ENCODE results near the gene EPO.
"Not testable (repeated sequence)": the region's sequence is repeated elsewhere in the genome, so short reads cannot be mapped to it uniquely, and the experiment has no call there.

The EPO gene

GRCh38 chr7:100701089-100701488, 19.2 kb upstream of the EPO start:
- in situ Hi-C loops (cut with MboI; ENCODE audit: low sequenced_read_pairs) = not testable (repeated sequence)

- in situ Hi-C loops (cut with MboI; ENCODE audit: low sequenced_read_pairs) = no loop called here
Measured at GRCh38 chr7:100705320-100705752, 14.9 kb upstream of the EPO start.

- in situ Hi-C loops (cut with MboI; ENCODE audit: low sequenced_read_pairs) = no loop called here
Measured at GRCh38 chr7:100705753-100706671, 14.3 kb upstream of the EPO start, which contains the start of gene POP7. Gene POP7 (plus strand): TSS chr7:100706121. CDS start chr7:100706831, 710 bp downstream.

DNA sequence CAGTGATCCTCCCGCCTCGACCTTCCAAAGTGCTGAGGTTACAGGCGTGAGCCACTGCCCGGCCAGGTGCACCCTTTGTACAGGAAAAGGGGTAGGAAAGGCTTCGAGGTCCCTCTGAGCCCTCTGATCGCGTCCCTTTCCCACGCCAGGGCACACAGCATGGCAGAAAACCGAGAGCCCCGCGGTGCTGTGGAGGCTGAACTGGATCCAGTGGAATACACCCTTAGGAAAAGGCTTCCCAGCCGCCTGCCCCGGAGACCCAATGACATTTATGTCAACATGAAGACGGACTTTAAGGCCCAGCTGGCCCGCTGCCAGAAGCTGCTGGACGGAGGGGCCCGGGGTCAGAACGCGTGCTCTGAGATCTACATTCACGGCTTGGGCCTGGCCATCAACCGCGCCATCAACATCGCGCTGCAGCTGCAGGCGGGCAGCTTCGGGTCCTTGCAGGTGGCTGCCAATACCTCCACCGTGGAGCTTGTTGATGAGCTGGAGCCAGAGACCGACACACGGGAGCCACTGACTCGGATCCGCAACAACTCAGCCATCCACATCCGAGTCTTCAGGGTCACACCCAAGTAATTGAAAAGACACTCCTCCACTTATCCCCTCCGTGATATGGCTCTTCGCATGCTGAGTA, 13.5 kb upstream of the EPO start:
- in situ Hi-C loops (cut with MboI; ENCODE audit: low sequenced_read_pairs) = no loop called here

DNA sequence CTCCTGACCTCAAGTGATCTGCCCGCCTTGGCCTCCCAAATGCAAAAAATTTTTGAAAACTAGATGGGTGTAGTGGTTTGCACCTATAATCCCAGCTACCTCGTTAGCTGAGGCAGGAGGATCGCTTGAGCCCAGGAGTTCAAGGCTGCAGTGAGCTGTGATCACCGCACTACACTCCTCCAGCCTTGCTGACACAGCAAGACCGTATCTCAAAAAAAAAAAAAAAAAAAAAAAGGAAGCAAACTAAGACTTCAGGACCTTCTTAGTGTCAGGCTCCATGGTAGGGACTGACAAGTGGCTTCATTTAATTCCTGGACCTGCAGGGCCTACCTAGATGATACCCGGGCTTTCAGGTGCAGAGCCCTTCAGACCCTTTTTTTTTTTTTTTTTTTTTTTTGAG, 11.9 kb upstream of the EPO start:
- in situ Hi-C loops (cut with MboI; ENCODE audit: low sequenced_read_pairs) = no loop called here

DNA sequence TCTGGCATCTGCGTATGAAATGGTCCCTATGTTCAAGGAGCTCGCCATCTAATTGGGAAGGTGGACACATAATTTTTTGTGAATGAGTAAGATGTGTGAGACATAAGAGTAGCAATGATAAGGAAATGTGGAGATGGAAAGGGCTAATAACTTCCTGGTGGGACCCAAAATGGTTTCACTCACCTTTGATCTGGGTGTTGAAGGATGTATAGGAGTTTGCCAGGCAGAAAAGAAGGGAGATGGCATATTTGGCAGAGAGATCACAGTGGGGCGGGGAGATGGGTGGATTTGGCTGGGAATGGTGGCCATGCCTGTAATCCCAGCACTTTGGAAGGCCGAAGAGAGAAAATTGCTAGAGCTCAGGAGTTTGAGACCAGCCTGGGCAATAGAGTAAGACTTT, 9.8 kb upstream of the EPO start:
- in situ Hi-C loops (cut with MboI; ENCODE audit: low sequenced_read_pairs) = no loop called here

GRCh38 chr7:100711369-100711768, 8.9 kb upstream of the EPO start:
- in situ Hi-C loops (cut with MboI; ENCODE audit: low sequenced_read_pairs) = no loop called here

DNA sequence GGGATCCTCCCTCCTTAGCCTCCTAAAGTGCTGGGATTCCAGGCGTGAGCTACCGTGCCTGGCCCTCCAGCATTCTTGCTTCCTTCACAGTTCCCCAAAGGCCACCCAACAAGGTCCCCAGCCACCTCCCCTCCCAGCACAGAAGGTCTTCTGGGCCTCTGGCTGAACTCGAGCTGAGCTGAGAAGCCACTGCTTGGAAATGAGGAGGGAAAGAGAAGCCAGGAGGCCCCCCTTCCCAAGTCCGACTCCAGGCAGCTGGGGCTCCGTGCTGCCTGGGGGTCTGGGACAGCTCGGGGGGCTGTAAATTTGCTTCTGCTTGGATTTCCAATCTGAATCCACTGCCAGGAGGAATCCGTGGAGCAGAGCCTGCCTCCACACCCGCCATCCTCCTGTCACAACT, 5.5 kb upstream of the EPO start:
- in situ Hi-C loops (cut with MboI; ENCODE audit: low sequenced_read_pairs) = no loop called here

DNA sequence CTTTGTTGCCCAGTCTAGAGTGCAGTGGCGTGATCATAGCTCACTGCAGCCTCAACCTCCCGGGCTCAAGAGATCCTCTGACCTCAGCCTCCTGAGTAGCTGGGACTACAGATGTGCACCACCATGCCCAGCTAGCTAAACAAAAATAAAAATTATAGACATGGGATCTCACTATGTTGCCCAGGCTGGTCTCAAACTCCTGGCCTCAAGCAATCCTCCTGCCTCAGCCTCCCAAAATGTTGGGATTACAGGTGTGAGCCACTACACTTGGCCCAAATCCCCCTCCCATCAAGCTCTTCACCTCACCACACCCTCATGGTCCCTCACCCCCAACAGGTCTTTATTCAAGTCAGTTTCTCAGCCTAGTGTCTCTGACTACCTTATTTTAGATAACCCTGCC, 3.2 kb upstream of the EPO start:
- in situ Hi-C loops (cut with MboI; ENCODE audit: low sequenced_read_pairs) = not testable (repeated sequence)

GRCh38 chr7:100719523-100720278, 567 bp upstream of the EPO start:
- in situ Hi-C loops (cut with MboI; ENCODE audit: low sequenced_read_pairs) = no loop called here

GRCh38 chr7:100720671-100721504, 620 bp downstream of the EPO start:
- in situ Hi-C loops (cut with MboI; ENCODE audit: low sequenced_read_pairs) = no loop called here

DNA sequence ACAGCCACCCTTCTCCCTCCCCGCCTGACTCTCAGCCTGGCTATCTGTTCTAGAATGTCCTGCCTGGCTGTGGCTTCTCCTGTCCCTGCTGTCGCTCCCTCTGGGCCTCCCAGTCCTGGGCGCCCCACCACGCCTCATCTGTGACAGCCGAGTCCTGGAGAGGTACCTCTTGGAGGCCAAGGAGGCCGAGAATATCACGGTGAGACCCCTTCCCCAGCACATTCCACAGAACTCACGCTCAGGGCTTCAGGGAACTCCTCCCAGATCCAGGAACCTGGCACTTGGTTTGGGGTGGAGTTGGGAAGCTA, 1.2 kb downstream of the EPO start:
- in situ Hi-C loops (cut with MboI; ENCODE audit: low sequenced_read_pairs) = no loop called here

DNA sequence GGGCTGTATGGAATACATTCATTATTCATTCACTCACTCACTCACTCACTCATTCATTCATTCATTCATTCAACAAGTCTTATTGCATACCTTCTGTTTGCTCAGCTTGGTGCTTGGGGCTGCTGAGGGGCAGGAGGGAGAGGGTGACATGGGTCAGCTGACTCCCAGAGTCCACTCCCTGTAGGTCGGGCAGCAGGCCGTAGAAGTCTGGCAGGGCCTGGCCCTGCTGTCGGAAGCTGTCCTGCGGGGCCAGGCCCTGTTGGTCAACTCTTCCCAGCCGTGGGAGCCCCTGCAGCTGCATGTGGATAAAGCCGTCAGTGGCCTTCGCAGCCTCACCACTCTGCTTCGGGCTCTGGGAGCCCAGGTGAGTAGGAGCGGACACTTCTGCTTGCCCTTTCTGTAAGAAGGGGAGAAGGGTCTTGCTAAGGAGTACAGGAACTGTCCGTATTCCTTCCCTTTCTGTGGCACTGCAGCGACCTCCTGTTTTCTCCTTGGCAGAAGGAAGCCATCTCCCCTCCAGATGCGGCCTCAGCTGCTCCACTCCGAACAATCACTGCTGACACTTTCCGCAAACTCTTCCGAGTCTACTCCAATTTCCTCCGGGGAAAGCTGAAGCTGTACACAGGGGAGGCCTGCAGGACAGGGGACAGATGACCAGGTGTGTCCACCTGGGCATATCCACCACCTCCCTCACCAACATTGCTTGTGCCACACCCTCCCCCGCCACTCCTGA, 2.4 kb downstream of the EPO start:
- in situ Hi-C loops (cut with MboI; ENCODE audit: low sequenced_read_pairs) = no loop called here

DNA sequence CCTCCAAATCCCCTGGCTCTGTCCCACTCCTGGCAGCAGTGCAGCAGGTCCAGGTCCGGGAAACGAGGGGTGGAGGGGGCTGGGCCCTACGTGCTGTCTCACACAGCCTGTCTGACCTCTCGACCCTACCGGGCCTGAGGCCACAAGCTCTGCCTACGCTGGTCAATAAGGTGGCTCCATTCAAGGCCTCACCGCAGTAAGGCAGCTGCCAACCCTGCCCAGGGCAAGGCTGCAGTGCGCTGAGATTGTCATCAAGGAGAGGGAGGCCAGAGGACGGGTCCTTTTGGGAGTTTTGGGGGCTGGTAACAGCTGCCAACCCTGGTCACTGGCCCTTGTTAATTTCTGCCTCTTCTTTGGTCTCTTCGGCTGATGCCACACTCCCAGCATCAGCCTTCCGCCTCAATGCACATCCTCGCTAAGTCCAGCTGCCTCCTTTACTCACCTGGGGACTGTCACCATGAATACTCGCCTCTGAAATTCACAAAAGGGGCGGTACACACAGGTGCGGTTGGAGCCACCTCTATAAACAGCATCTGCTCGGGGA, 3.5 kb downstream of the EPO start:
- in situ Hi-C loops (cut with MboI; ENCODE audit: low sequenced_read_pairs) = no loop called here

DNA sequence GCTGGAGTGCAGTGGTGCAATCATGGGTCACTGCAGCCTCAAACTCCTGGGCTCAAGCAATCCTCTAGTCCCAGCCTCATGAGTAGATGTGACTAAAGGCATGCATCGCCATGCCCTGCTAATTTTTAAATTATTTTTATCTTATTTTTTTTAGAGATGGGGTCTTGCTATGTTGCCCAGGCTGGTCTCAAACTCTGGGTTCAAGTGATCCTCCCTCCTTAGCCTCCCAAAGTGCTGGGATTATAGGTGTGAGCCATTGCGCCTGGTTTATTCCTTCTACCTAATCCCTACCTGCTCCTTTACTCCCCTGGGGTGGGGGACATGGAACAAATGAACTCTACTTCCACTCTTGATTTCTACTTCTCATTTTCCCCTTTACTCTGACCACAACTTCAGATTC, 4.1 kb downstream of the EPO start:
- in situ Hi-C loops (cut with MboI; ENCODE audit: low sequenced_read_pairs) = not testable (repeated sequence)

- in situ Hi-C loops (cut with MboI; ENCODE audit: low sequenced_read_pairs) = no loop called here
Measured at GRCh38 chr7:100726996-100727761, 6.9 kb downstream of the EPO start.

DNA sequence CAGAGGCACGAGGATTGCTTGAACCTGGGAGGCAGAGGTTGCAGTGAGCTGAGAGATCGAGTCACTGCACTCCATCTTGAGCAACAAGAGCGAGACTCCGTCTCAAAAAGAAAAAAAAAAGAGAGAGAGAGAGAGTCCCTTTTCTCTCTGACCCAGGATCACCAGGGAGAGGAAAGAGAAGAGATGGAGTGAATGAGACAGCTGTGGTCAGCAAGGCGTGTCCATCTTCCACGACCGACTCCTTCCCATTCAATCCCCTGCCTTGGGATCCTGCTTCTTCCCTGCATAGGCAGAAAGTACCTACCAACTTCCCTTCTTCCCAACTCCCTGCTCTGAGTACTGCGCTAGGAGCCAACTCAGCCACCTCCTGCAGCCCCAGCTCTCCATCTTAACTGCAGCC, 7.9 kb downstream of the EPO start:
- in situ Hi-C loops (cut with MboI; ENCODE audit: low sequenced_read_pairs) = no loop called here

DNA sequence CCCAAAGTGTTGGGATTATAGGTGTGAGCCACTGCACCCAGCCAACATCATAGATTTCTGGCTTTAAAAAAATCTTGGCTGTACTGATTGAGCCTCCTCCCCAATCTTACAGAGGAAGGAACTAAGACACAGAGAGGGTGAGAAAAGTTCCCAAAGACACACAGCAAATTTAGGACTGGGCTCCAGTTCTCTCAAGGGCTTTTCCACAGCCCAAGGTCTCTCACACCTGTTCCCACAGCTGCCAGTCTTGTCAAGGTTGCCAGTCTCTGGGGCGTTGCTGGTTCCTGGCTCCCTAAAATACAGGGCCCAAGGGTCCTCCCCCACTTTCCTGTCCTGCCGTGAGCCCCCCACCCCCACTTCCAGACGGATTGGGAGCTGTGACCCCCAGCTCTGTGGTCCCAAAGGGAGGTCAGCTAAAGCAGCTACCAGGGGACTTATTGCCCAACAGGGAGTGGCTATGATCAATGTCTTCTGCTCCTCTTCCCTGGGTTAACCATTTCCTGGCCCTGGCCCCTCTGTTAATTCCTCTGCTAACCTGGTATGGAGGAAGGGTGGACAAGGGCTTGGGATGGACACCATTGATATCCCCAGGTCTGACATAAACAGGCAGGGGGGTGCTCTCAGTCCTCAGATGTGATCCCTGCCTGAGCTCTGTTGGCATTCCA, 10.0 kb downstream of the EPO start:
- in situ Hi-C loops (cut with MboI; ENCODE audit: low sequenced_read_pairs) = no loop called here

All from HL-60/S4 (cell line).